Fibroblast of skin of left biceps (primary cell): Measurements from ENCODE around the gene SLC40A1.

Experiments
- DNase-seq, 2 experiments: peaks; one replicate each; pipeline ENCODE4 v3.0.0-alpha.2; 2013; ENCODE audit warnings: low read depth in 2 of 2

The SLC40A1 gene

GRCh38 chr2:189512879-189513278 lies 67.7 kb downstream of the SLC40A1 start:
- no peak for DNase-seq

- DNase-seq: no peak
These were observed 68.6 kb downstream of the SLC40A1 start for GRCh38 chr2:189511960-189512319.

GRCh38 chr2:189511210-189511959 lies 69.2 kb downstream of the SLC40A1 start:
- DNase-seq: no peak
